HG03095 (cell line): Measurements from ENCODE around the gene CISD2.
"Not testable (repeated sequence)": the region's sequence is repeated elsewhere in the genome, so short reads cannot be mapped to it uniquely, and the experiment has no call there.

Source experiments
- ATAC-seq: cut with Tn5 transposase; IDR thresholded peaks from one replicate; pipeline ENCODE4 v1.9.1; 2021; ENCODE audit warnings: moderate library complexity; ENCODE audit not compliant: unreplicated experiment

The CISD2 gene

GRCh38 chr4:102849579-102850104 lies 19.1 kb upstream of the CISD2 start:
- ATAC-seq: no peak

GRCh38 chr4:102850370-102850769 lies 18.4 kb upstream of the CISD2 start:
- no peak for ATAC-seq

DNA sequence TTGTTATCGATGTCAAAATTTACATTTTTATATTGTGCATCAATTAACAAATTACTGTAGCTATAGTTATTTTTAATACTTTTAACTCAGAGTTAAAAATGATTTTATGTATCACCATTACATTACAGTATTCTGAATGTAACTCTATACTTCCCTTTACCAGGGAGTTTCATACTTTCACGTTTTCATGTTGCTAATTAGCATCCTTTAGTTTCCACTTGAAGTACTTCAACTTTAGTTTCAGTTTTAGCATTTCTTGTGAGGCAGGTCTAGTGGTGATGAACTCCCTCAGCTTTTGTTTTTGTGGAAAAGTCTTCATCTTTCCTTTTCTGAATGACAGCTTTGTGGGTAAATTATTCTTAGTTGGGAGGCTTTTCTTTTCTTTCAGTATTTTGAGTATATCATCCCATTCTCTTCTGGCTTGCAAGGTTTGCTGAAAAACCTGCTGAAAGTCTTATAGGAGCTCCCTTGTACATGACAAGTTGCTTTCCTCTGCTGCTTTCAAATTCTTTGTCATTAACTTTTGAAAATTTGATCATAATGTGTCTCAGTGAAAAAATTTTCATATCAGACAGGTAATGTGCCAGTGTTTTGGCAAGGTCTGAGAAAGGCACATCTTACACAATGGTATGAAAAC lies 9.8 kb upstream of the CISD2 start:
- no peak for ATAC-seq

GRCh38 chr4:102860611-102861324 lies 8.0 kb upstream of the CISD2 start:
- no peak for ATAC-seq

- no peak for ATAC-seq
These were observed 6.8 kb upstream of the CISD2 start for GRCh38 chr4:102862016-102862415.

- no peak for ATAC-seq
These were observed 6.0 kb upstream of the CISD2 start for GRCh38 chr4:102862747-102863146.

GRCh38 chr4:102865327-102865726 lies 3.5 kb upstream of the CISD2 start:
- ATAC-seq: not testable (repeated sequence)

DNA sequence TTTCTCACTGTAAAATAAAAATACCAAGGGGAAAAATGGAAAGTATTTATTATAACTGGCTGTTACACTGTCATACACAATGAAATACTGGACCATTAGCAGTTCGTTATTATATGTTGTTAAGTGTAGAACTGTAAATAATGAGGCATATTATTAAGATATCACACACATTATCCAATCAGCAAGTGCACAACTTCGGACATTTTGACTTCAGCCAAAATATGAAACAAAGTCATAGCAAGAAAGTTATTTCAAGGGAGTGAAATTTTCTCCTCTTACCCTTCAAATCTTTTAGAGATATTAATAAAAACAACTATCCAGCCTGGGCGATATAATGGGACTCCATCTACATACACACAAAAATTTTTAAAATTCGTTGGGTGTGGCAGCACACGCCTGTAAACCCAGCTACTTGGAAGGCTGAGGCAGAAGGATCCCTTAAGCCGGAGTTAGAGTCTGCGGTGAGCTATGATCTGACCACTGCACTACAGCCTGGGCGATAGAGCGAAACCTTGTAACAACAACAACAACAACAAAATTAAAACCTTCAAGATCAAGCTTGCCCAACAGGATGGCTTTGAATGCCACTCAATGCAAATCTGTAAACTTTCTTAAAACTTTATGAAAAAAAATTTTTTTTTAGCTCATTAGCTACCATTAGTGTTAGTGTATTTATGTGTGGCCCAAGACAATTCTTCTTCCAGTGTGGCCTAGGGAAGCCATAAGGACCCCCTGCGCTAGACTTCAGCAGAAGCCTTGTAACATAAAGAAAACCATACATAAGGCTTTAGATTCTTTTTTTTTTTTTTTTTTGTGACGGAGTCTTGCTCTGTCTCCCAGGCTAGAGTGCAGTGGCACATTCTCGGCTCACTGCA lies 1.3 kb upstream of the CISD2 start:
- ATAC-seq: peak; percentile 14

- no peak for ATAC-seq
These were observed 525 bp upstream of the CISD2 start for GRCh38 chr4:102868153-102868780.

DNA sequence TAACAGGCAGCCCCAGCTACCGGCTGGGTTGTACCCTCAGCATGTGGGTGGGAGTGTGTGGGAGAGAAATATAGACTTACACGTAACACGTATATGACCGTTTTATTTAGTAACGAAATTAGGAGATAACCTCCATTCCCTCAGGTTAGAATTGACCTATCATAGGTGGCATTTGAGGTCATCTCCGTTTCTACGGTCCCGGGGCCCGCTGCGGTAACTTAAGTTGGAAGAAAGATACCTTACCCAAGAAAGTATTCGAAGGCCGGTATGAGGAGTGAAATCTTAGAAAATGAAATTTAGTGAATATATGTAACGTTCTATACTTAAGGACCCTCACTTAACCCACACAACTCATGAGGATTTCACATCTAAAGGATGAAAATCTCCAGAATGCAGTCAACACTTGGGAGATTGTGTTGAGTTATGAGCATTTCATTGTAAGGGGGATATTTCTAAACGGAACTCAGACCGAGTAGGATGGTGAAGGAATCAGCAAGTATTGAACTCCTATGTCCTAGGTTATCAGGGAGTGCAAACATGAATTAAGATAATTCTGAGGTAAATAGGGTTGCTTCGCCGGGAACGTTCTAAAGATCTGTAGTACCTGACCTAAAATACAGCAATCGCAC lies 891 bp downstream of the CISD2 start:
- ATAC-seq: peak; percentile 20

DNA sequence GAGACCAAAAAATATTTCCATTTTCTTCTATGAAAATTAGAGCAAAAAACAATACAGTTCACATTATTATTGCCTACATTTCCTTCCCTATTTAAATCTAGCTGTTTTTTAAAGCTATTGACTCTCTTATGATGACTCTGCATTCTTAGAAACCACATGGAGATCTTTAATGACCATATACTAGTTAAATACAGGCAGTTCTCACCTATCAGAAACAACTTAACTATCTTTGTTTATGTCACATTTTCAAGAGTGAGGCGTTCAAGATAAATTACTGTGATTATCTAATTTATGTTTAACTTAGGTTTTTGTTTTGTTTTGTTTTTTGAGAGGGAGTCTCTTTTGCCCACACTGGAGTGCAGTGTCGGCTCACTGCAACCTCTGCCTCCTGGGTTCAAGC lies 3.0 kb downstream of the CISD2 start:
- no peak for ATAC-seq

DNA sequence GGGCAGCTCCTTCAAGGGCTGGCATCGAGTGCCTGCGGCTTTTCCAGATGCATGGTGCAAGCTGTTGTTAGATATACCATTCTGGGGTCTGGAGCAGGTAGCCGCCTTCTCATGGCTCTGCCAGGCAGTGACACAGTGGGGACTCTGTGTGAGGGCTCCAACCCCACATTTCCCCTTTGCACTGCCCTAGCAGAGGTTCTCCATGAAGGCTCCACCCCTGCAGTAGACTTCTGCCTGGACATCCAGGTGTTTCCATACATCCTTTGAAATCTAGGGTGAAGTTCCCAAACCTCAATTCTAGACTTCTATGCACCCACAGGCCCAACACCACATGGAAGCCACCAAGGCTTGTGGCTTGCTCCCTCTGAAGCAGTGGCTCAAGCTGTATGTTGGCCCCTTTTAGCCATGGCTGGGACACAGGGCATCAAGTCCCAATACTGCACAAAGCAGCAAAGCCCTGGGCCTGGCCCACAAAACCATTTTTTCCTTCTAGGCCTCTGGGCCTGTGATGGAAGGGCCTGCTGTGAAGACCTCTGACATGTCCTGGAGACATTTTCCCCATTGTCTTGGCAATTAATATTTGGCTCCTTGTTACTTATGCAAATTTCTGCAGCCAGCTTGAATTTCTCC lies 8.8 kb downstream of the CISD2 start:
- not testable (repeated sequence) for ATAC-seq

- ATAC-seq: not testable (repeated sequence)
These were observed 9.6 kb downstream of the CISD2 start for GRCh38 chr4:102878349-102878748.

GRCh38 chr4:102878901-102879300 lies 10.1 kb downstream of the CISD2 start:
- ATAC-seq: no peak

- no peak for ATAC-seq
These were observed 12.6 kb downstream of the CISD2 start for GRCh38 chr4:102881343-102881742.

DNA sequence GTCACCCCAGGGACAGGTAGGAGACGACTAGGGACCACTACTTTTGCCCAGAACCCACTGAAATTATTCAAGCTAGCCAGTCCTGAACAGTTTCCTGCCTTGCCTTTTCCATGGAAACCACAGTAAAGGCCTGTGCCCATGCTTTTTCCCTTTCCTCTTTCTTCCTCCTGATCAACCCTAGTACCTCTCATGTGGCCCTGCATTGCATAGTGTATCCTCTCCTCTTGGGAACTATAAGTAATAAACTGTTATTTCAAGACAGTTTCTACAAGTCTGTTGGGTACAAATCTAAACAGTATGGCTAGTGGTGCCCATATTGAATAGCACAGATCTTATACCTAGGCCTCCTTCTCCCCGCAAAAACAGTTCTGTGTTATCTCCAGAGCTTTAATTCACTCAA lies 14.5 kb downstream of the CISD2 start:
- ATAC-seq: no peak

- ATAC-seq: not testable (repeated sequence)
These were observed 19.8 kb downstream of the CISD2 start for GRCh38 chr4:102888570-102888969.

GRCh38 chr4:102889866-102890265 lies 21.1 kb downstream of the CISD2 start:
- ATAC-seq: not testable (repeated sequence)

GRCh38 chr4:102896547-102896946 lies 27.8 kb downstream of the CISD2 start:
- ATAC-seq: not testable (repeated sequence)

- ATAC-seq: not testable (repeated sequence)
These were observed 28.8 kb downstream of the CISD2 start for GRCh38 chr4:102897610-102898009.
